Prostate gland (tissue), 2 donors: Measurements from ENCODE around the gene NDUFS2.

Experiments used
- CTCF ChIP-seq, 4 experiments: fragments of 200-600 bp in 2 of 4; fragments of 450-650 bp in 2 of 4; sonication (generic) in 2 of 4; IDR thresholded peaks; 1 replicate in 3 of 4; 2 replicates in 1 of 4; pipeline ENCODE4 v1.5.1; 2016 to 2019; ENCODE audit warnings: antibody characterized with exemption in 4 of 4, mild to moderate bottlenecking in 2 of 4, moderate library complexity in 2 of 4
- POLR2A ChIP-seq: fragments of 450-650 bp; IDR thresholded peaks from one replicate; pipeline ENCODE4 v1.6.1; 2016; ENCODE audit warnings: antibody characterized with exemption, mild to moderate bottlenecking
- POLR2AphosphoS5 ChIP-seq: sonication (generic); formaldehyde crosslinking; IDR thresholded peaks from one replicate; pipeline ENCODE4 v1.6.1; 2017; ENCODE audit warnings: antibody characterized with exemption

- TF ChIP-seq POLR2A (no peak), CTCF (IDR thresholded peaks at IDR 0.05) (no peak), POLR2AphosphoS5 (no peak)
These were observed 48.7 kb downstream of the NDUFS2 start for GRCh38 chr1:161250829-161251228.
